NCI-H82 (cell line): Measurements from ENCODE around the gene MCRIP2.
"Not testable (repeated sequence)": the region's sequence is repeated elsewhere in the genome, so short reads cannot be mapped to it uniquely, and the experiment has no call there.

ENCODE experiments used
- DNase-seq: peaks from one replicate; lab custom pipeline; 2025; lab: John Stamatoyannopoulos, UW

The MCRIP2 gene, protein sequence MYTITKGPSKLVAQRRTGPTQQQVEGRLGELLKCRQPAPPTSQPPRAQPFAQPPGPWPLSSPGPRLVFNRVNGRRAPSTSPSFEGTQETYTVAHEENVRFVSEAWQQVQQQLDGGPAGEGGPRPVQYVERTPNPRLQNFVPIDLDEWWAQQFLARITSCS

GRCh38 chr16:641326-642188 is at the start of gene MCRIP2:
Gene MCRIP2, plus strand, starts transcription at chr16:641828. Its CDS starts 164 bp downstream, at chr16:641992.
- DNase-seq = peak; percentile 87

- no peak for DNase-seq
Observed at GRCh38 chr16:591892-592517, 49.6 kb upstream of the MCRIP2 start.

DNA sequence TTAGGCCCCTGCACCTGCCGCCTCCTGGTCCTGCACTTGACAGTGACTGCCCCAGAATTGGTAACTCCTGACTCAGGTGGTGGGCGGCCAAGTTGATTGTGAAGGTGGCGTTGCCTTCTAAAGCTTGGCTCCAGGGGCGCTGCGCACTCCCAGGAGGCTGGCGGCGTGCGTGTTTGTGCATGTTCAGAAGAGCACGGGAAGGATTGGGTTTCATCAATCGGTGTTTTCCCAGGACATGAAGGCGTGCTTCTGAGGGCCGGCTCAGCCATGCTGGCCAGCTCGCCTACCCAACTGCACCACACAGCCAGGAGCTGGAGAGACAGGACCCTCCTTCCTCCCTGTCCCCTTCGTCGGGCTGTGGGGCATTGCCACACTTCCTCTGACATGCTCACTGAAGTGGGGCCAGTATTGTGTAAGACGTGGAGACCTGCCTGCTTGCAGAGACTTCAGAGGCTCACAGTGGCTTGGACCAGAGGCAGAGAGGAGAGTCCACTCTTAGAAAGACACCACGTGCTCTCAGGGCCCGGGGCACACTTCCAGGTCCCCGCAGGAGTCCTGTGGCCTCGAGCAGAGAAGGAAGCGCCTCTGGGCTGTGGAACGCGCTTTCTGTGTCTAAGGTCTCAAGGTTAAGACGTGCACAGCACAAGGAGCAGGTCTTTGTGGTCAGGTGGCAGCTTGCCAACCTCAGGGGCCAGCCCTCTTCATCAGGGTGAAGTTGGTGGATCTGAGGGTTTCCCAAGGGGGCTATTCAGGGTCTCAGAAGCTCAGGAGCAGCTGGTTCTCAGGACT is 48.9 kb upstream of the MCRIP2 start:
- DNase-seq = peak; percentile 51

- no peak for DNase-seq
Observed at GRCh38 chr16:593406-593805, 48.2 kb upstream of the MCRIP2 start.

GRCh38 chr16:593807-594206 is 47.8 kb upstream of the MCRIP2 start:
- DNase-seq = no peak

DNA sequence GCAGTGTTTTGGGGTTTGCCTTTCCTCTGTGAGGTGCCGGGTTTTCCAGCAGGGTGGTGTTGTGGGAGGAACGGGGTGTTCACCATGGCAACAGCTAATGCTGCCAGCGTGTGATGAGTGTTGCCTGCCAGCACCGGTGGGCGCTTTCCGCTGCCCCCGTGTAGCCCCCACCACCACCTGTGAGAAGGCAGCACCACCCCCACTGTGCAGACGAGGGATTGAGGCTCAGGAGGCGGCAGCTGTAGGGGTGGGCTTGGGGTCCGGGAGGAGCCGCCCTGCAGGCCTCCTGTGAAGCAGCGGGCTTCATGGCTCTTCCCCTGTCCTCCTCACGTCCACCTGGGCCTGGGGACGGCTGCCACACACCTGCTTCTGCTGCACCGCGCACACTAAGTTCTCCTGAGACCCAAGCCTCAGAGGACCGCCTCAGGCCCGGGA is 46.5 kb upstream of the MCRIP2 start:
- no peak for DNase-seq

- DNase-seq = no peak
Observed at GRCh38 chr16:595942-596735, 45.5 kb upstream of the MCRIP2 start.

- DNase-seq = no peak
Observed at GRCh38 chr16:596736-597060, 44.9 kb upstream of the MCRIP2 start.

DNA sequence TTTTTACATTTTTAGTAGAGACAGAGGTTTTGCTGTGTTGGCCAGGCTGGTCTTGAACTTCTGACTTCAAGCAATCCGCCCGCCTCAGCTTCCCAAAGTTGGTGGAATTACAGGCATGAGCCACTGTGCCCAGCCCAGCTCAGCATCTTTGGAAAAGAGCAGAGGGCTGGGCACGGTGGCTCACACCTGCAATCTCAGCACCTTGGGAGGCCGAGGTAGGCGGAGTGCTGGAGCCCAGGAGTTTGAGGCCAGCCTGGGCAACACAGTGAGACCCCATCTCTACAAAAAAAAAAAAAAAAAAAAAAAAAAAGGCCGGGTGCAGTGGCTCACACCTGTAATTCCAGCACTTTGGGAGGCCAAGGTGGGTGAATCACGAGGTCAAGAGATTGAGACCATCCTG is 44.0 kb upstream of the MCRIP2 start:
- not testable (repeated sequence) for DNase-seq

GRCh38 chr16:598823-599739 is 42.5 kb upstream of the MCRIP2 start:
- DNase-seq = no peak

GRCh38 chr16:600781-601180 is 40.8 kb upstream of the MCRIP2 start:
- DNase-seq = peak; percentile 69

- no peak for DNase-seq
Observed at GRCh38 chr16:603933-604332, 37.7 kb upstream of the MCRIP2 start.

- DNase-seq = peak; percentile 99
Observed at GRCh38 chr16:606656-607307, 34.8 kb upstream of the MCRIP2 start.

GRCh38 chr16:608019-608418 is 33.6 kb upstream of the MCRIP2 start:
- peak; percentile 39 for DNase-seq

DNA sequence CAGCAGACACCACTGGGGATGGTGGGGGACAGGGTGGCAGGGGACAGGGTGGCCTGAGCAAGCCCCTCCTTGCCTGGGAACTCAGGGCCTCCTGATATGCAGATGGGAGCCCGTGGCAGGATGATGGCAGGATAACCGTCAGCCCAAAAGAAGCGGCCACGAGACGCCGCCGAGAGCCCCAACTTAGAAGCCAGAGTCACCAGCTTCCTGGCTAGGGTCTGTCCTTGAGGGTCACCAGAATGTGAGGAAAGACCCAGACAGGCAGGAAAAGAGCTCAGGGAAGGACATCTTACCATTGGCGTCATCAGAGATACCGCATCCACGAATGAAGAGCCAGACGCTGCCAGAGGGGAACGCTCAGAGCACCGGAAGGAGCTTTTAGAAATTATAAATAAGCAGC is 32.3 kb upstream of the MCRIP2 start:
- DNase-seq = no peak

DNA sequence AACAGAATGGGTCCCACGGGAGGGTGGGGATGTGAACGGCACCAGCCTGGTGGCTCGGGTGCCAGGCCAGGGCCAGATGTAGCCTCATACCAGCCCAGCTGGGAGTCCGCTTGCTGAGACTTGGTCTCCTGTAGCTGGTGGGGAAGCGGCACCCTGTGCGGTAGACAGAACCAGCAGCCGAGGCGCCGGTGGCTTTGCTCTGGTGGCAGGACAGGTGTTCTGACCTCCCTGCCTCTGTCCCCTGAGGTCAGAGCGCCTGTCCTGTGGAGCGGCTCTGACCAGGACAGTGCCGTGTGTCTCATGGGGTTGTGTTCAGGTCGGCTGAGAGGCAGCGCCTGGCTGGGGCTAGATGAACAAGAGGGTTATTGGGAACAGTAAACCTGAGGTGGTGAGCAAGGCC is 31.6 kb upstream of the MCRIP2 start:
- no peak for DNase-seq

- peak; percentile 50 for DNase-seq
Observed at GRCh38 chr16:610513-611381, 30.9 kb upstream of the MCRIP2 start.

GRCh38 chr16:615122-615521 is 26.5 kb upstream of the MCRIP2 start:
- DNase-seq = no peak
